SK-N-SH treated with all-trans-retinoic acid at 6 μM for 48 hours (cell line): ENCODE results near the gene LRMDA.

Experiments used
- ATAC-seq: fragments of 200-7000 bp; cut with Tn5 transposase; 3 replicates; pipeline ENCODE4 v1.9.1; 2020; ENCODE audit warnings: mild to moderate bottlenecking, moderate library complexity
- ARNTL ChIP-seq: fragments of 450-650 bp; formaldehyde crosslinking; IDR thresholded peaks from 2 replicates; pipeline ENCODE4 v1.5.0; 2020; ENCODE audit warnings: low read depth, mild to moderate bottlenecking, moderate library complexity, borderline replicate concordance
- BACH2 ChIP-seq: fragments of 250-450 bp; sonication (Bioruptor Pico); IDR thresholded peaks from 2 replicates; pipeline ENCODE4 v1.9.0; 2021; ENCODE audit warnings: mild to moderate bottlenecking, borderline replicate concordance
- CREB5 ChIP-seq: fragments of 250-450 bp; sonication (Bioruptor Pico); IDR thresholded peaks from 2 replicates; pipeline ENCODE4 v1.5.1; 2020; ENCODE audit warnings: low read depth, mild to moderate bottlenecking, moderate library complexity
- CSDC2 ChIP-seq: fragments of 250-450 bp; sonication (Bioruptor Pico); IDR thresholded peaks from 2 replicates; pipeline ENCODE4 v1.5.0; 2020; ENCODE audit warnings: mild to moderate bottlenecking, moderate library complexity
- CSRNP3 ChIP-seq: fragments of 250-450 bp; sonication (Bioruptor Pico); IDR thresholded peaks from 2 replicates; pipeline ENCODE4 v1.5.1; 2021; ENCODE audit warnings: mild to moderate bottlenecking, moderate library complexity
- ISL1 ChIP-seq: fragments of 250-450 bp; sonication (Bioruptor Pico); IDR thresholded peaks from 2 replicates; pipeline ENCODE4 v2.1.2; 2022; ENCODE audit warnings: mild to moderate bottlenecking, moderate library complexity
- OSR1 ChIP-seq: fragments of 250-450 bp; sonication (Bioruptor Pico); IDR thresholded peaks from 2 replicates; pipeline ENCODE4 v1.8.0; 2022; ENCODE audit warnings: moderate library complexity, mild to moderate bottlenecking, inconsistent platforms
- PATZ1 ChIP-seq: fragments of 250-450 bp; sonication (Bioruptor Pico); IDR thresholded peaks from 2 replicates; pipeline ENCODE4 v1.8.0; 2020; ENCODE audit warnings: mild to moderate bottlenecking, moderate library complexity, borderline replicate concordance
- POU6F1 ChIP-seq: fragments of 250-450 bp; sonication (Bioruptor Pico); IDR thresholded peaks from 2 replicates; pipeline ENCODE4 v1.8.0; 2021; ENCODE audit warnings: low read depth, mild to moderate bottlenecking, moderate library complexity, borderline replicate concordance
- PPARA ChIP-seq: fragments of 250-450 bp; sonication (Bioruptor Pico); IDR thresholded peaks from 2 replicates; pipeline ENCODE4 v1.5.0; 2020; ENCODE audit warnings: mild to moderate bottlenecking, borderline replicate concordance
- RARB ChIP-seq: fragments of 250-450 bp; sonication (Bioruptor Pico); IDR thresholded peaks from 2 replicates; pipeline ENCODE4 v1.8.0; 2021; ENCODE audit warnings: mild to moderate bottlenecking, moderate library complexity
- SNAI2 ChIP-seq: fragments of 250-450 bp; sonication (Bioruptor Pico); IDR thresholded peaks from 2 replicates; pipeline ENCODE4 v1.5.0; 2020; ENCODE audit warnings: mild to moderate bottlenecking, moderate library complexity
- TCF4 ChIP-seq: fragments of 250-450 bp; sonication (Bioruptor Pico); IDR thresholded peaks from 2 replicates; pipeline ENCODE4 v1.8.0; 2021; ENCODE audit warnings: mild to moderate bottlenecking, moderate library complexity, borderline replicate concordance
- TOX ChIP-seq: fragments of 250-450 bp; sonication (Bioruptor Pico); IDR thresholded peaks from 2 replicates; pipeline ENCODE4 v1.8.0; 2021; ENCODE audit warnings: mild to moderate bottlenecking, moderate library complexity, borderline replicate concordance
- TSHZ2 ChIP-seq: fragments of 250-450 bp; sonication (Bioruptor Pico); IDR thresholded peaks from 2 replicates; pipeline ENCODE4 v1.5.0; 2020; ENCODE audit warnings: mild to moderate bottlenecking, moderate library complexity
- ZFP3 ChIP-seq: fragments of 250-450 bp; sonication (Bioruptor Pico); IDR thresholded peaks from 2 replicates; pipeline ENCODE4 v1.5.0; 2020; ENCODE audit warnings: mild to moderate bottlenecking, moderate library complexity
- ZFP30 ChIP-seq: fragments of 450-650 bp; formaldehyde crosslinking; IDR thresholded peaks from 2 replicates; pipeline ENCODE4 v1.5.0; 2022; ENCODE audit warnings: mild to moderate bottlenecking, moderate library complexity
- ZNF70 ChIP-seq: fragments of 450-650 bp; formaldehyde crosslinking; IDR thresholded peaks from 2 replicates; pipeline ENCODE4 v1.5.0; 2020; ENCODE audit warnings: mild to moderate bottlenecking, moderate library complexity
- ZNF8 ChIP-seq: fragments of 450-650 bp; formaldehyde crosslinking; IDR thresholded peaks from 2 replicates; pipeline ENCODE4 v1.5.0; 2020; ENCODE audit warnings: mild to moderate bottlenecking, moderate library complexity

LRMDA gene

GRCh38 chr10:75919913-75920312, 488.5 kb downstream of the LRMDA start:
- no peak for ATAC-seq

GRCh38 chr10:75922435-75922834, 491.0 kb downstream of the LRMDA start:
- no peak for ATAC-seq
- TF ChIP-seq ZNF70 (CRISPR knock-in tag) (no peak), CSRNP3 (no peak), TOX (CRISPR knock-in tag) (no peak), RARB (CRISPR knock-in tag) (no peak), ISL1 (CRISPR knock-in tag) (no peak), ARNTL (CRISPR knock-in tag) (no peak), OSR1 (no peak), BACH2 (CRISPR knock-in tag) (no peak), POU6F1 (no peak), PATZ1 (no peak), ZNF8 (CRISPR knock-in tag) (no peak), ZFP3 (no peak), CSDC2 (CRISPR knock-in tag) (no peak), PPARA (CRISPR knock-in tag) (no peak), TCF4 (CRISPR knock-in tag) (no peak), TSHZ2 (CRISPR knock-in tag) (no peak), SNAI2 (no peak)
- TF ChIP-seq, all 23 proteins: peak for 0

More at GRCh38 chr10:75919913-75920312, 488.5 kb downstream of the LRMDA start:
- no peak for TF ChIP-seq CREB5 (CRISPR knock-in tag)
- no peak for TF ChIP-seq ZFP30 (CRISPR knock-in tag)
- TF ChIP-seq BACH2 (CRISPR knock-in tag), result no peak
- no peak for TF ChIP-seq POU6F1
- no peak for TF ChIP-seq TCF4 (CRISPR knock-in tag)
- no peak for TF ChIP-seq ISL1 (CRISPR knock-in tag)
- no peak for TF ChIP-seq SNAI2
- no peak for TF ChIP-seq ZNF70 (CRISPR knock-in tag)

GRCh38 chr10:75924309-75924902, 493.0 kb downstream of the LRMDA start:
- TF ChIP-seq CREB5 (CRISPR knock-in tag) (no peak), ZNF70 (CRISPR knock-in tag) (no peak)
- TF ChIP-seq, all 23 proteins: peak for 0
- no peak for ATAC-seq
